Omental fat pad (tissue), 4 donors: ENCODE results near the gene WDR18. TPM values are rescaled to one million over a fixed set of nuclear protein-coding genes. Genes with fewer than 3 reads are reported as not detected.

Source experiments
- ATAC-seq: fragments of 150-250 bp; one replicate; pipeline ENCODE4 v1.9.1; 2016; ENCODE audit warnings: mild to moderate bottlenecking, moderate library complexity; ENCODE audit not compliant: low FRiP score
- DNase-seq: peaks from one replicate; pipeline ENCODE4 v3.0.0-alpha.2; 2019; ENCODE audit warnings: low spot score
- total RNA-seq, 4 donors: library from RNA; depleted of rRNA; stranded (reverse); fragments of >200 nt; gene quantifications; one replicate each; pipeline ENCODE4 v1.1.0, GENCODE V29; 2016
- TF ChIP-seq, protein P1 (sequence below), 3 donors: fragments of 450-650 bp; IDR thresholded peaks; one replicate each; pipeline ENCODE4 v1.5.1; 2016 to 2017; ENCODE audit warnings: antibody characterized with exemption in 3 of 3, mild to moderate bottlenecking in 3 of 3, moderate library complexity in 2 of 3

Gene WDR18
- total RNA-seq, 4 donors from 2014 or later, result 22.8 to 69.4 (median 37.5) TPM

- TF ChIP-seq, protein P1, sequence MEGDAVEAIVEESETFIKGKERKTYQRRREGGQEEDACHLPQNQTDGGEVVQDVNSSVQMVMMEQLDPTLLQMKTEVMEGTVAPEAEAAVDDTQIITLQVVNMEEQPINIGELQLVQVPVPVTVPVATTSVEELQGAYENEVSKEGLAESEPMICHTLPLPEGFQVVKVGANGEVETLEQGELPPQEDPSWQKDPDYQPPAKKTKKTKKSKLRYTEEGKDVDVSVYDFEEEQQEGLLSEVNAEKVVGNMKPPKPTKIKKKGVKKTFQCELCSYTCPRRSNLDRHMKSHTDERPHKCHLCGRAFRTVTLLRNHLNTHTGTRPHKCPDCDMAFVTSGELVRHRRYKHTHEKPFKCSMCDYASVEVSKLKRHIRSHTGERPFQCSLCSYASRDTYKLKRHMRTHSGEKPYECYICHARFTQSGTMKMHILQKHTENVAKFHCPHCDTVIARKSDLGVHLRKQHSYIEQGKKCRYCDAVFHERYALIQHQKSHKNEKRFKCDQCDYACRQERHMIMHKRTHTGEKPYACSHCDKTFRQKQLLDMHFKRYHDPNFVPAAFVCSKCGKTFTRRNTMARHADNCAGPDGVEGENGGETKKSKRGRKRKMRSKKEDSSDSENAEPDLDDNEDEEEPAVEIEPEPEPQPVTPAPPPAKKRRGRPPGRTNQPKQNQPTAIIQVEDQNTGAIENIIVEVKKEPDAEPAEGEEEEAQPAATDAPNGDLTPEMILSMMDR (IDR thresholded peaks at IDR 0.05), result no peak
- DNase-seq (no peak), ATAC-seq (no peak)
These were observed 39.4 kb upstream of the WDR18 start for GRCh38 chr19:944663-945241.

- no peak for DNase-seq
- TF ChIP-seq, protein P1 (IDR thresholded peaks at IDR 0.05), result no peak
- ATAC-seq, result no peak
These were observed 38.5 kb upstream of the WDR18 start for GRCh38 chr19:945401-946252.

DNA sequence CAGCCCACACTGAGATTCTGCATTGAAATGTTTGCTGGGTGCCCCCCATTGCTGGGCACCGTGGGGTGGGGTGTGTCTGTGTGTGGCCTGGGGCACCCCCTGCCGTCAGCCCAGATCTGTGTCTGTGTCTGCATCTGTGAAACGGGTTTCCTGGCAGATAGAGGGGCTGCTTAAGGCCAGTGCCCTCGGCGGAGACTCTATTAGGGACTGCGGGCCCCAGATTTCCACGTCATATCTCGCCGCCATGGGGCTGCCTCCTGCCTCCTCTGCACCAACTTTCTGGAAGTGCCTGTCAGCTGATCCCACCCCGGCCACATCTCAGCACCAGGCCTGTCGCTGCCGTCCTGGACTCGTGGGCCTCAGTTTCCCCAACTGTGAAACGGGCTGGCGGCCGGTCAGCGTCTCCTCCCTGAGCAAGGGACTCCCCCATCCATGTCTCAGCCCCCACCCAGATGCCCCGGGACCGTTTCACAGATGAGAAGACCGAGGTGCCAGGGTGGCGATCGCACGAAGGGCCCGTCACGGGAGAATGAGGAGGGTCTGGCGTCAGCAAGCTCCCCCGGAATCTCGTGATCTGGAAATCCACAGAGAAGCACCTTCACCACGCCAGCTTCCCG is 36.9 kb upstream of the WDR18 start:
- no peak for DNase-seq
- no peak for ATAC-seq
- TF ChIP-seq, protein P1 (IDR thresholded peaks at IDR 0.05), result no peak

DNA sequence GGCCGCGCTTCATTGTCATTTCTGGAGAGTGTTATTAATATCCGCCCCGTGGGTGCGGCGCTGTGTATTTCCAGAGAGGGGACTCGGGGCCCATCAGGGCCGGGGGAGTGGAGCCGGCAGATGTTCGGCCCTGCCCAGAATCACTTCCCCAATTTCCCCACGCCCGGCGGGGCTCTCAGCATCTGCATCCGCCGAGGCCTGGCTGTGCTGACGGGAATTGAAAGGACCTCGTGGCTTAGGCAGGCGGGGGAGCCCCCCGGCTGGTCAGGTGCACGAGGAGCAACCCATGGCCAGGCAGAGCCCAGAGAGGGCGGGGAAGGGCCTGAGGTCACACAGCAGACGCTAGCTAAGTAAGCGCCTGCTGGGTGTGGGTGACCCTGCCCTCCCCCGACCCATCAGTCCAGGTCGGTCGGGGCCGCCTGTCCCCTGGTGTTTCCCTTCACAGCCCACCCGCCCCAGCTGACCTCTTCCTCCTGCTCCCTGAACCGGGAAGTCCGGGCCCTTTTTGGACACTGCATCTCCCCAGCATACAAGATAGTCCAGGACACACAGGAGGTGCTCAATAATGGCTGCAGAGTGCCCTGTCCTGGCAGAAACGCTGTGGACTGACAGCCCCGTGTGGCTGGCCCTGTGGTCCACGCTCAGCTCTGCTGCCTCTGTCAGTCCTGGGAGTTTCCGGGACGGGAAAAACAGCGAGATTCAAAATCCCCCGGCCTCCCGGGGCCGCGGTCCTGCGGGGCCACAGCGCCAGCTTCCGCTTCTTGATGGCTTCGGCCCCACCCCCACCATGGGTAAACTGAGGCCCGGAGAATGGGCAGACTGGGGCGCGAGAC is 36.2 kb upstream of the WDR18 start:
- DNase-seq (no peak), ATAC-seq (no peak)

DNA sequence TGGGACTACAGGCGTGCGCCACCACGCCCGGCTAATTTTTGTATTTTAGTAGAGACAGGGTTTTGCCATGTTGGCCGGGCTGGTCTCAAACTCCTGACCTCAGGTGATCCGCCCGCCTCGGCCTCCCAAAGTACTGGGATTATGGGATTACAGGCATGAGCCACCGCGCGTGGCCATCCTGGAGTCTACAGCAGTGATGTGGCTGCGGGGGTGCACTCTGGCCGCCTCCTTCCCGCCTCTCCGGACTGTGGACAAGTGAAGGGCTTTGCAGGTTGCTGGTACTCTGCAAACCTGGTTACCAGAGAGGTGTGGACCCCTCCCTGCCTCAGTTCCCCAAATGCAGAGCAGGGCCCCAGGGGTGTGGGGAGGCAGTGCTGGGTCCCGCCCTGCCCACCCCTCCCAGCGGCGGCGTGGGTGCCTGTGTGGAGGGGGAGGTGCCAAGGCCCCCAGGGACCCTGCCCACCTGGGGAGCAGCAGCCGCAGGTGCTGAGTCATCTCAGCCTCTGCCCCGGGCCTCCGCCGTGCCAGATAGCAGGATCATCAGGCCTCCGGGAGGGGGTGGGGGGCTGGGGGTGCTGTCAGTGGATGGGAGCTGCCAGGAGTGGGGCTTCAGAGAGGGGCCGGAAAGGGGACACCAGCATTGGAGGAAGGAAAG is 35.2 kb upstream of the WDR18 start:
- TF ChIP-seq, protein P1 (IDR thresholded peaks at IDR 0.05), result no peak
- no peak for ATAC-seq
- DNase-seq, result no peak

More for the DNA sequence above, 36.2 kb upstream of the WDR18 start:
- TF ChIP-seq, protein P1 (IDR thresholded peaks at IDR 0.05), result no peak

- DNase-seq (no peak), ATAC-seq (no peak)
- TF ChIP-seq, protein P1 (IDR thresholded peaks at IDR 0.05), result no peak
These were observed 33.6 kb upstream of the WDR18 start for GRCh38 chr19:950352-951066.
